Activated CD4-positive, CD25-positive, alpha-beta regulatory T cell (primary cell): Measurements from ENCODE around the gene SHROOM1.

Source experiments
- DNase-seq, 4 experiments: peaks; one replicate each; lab custom pipeline; 2025; lab: John Stamatoyannopoulos, UW

The SHROOM1 gene

DNA sequence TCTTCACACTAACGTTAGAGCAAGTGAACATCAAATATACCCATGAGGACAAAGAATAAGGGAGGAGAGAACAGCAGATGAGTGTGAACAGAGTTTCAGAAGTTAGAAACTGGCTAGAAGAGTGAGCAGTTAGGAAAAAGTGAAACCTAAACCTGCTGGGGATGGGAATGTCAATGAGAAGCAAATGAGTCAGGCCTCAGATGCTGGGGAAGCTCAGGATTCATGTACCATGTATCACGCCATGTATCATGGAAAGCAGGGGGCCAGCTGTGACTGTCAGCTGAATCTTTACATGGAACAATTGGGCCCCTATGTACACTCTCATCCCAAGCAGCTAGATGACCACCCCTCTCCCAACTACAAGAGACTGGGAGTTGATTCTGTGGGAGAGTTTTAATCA is 19.6 kb upstream of the SHROOM1 start:
- no peak for DNase-seq

- DNase-seq, result no peak
Measured at GRCh38 chr5:132849347-132849746, 18.9 kb upstream of the SHROOM1 start.

GRCh38 chr5:132848270-132848669 is 17.8 kb upstream of the SHROOM1 start:
- no peak for DNase-seq

GRCh38 chr5:132841305-132841704 is 10.9 kb upstream of the SHROOM1 start:
- DNase-seq, result no peak

- no peak for DNase-seq
Measured at GRCh38 chr5:132840896-132841295, 10.4 kb upstream of the SHROOM1 start.

DNA sequence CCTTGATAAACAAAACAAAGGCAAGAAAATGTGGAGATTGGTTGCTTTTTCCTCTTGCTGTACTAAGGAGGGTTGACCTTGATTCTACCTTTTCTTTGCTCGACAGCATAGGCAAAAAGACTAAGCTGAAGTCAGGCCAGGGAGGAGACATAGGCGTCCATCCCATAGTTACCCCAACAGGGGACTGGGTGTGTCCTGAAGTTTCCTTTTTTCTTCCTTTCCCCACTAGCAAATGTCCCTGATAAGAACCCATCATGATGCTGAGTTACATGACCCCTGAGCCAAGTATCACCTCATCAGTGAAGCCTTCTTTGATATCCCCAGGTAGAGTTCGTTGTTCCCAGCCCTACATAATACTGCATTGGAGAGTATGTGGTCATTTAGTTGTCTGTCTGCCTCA is 9.9 kb upstream of the SHROOM1 start:
- DNase-seq, result no peak

DNA sequence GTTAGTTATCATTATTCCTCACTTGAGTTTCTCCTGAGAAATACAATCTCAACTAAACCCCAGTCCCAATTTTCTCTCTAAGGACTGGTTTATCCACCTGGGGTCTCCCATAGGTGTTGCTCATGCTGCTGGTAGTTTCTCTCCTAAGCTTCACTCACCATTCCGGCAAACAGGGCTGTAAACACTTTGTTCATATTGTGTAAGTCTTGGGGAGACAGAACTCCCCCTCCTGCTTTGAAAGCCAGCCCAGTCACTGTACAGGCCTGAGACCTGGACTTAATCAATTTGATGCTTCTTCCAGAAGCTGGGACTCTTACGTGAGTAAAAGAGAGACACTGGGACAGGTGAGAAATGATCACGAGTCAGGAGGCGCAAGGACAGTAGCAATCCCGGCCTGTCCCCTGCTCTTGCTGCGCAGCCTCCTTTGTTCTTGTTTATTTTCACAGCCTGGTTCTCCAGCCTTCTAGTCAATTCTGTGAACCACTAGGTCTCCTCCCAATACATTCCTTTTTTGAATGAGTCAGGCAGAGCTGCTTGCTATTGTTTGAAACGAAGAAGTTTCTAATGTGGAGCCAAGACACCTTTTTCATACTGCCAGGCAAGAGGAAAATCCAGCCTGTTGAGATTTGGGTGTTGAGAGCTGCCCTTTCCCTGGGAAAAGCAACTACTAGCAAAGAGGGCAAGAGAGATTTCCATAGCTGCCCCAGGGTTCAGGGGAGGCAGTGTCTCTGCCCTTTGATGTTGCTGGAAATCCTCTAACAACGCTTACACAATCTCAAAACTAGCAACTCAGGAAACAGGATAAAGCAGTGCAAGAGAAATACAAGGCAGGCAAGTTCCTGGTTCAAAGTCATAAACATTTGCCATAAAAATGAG is 9.2 kb upstream of the SHROOM1 start:
- DNase-seq, result no peak

GRCh38 chr5:132838516-132839282 is 8.3 kb upstream of the SHROOM1 start:
- DNase-seq, result no peak

- DNase-seq, result no peak
Measured at GRCh38 chr5:132837868-132838267, 7.4 kb upstream of the SHROOM1 start.

GRCh38 chr5:132836852-132837251 is 6.4 kb upstream of the SHROOM1 start:
- no peak for DNase-seq

GRCh38 chr5:132834057-132834456 is 3.6 kb upstream of the SHROOM1 start:
- no peak for DNase-seq

DNA sequence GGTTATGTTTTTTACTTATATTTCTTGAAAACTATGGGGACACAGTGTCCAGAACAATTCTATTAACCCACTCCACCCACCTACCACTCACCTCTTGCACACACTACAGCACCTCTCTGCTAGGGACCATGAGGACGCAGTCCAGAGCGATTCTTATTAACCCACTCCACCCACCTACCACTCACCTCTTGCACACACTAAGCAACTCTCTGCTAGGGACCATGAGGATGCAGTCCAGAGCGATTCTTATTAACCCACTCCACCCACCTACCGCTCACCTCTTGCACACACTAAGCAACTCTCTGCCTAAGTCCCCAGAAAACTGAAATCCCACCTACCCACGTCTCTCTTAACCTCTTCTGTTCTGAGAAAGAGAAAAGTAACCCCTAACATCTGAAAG is 2.2 kb upstream of the SHROOM1 start:
- no peak for DNase-seq

DNA sequence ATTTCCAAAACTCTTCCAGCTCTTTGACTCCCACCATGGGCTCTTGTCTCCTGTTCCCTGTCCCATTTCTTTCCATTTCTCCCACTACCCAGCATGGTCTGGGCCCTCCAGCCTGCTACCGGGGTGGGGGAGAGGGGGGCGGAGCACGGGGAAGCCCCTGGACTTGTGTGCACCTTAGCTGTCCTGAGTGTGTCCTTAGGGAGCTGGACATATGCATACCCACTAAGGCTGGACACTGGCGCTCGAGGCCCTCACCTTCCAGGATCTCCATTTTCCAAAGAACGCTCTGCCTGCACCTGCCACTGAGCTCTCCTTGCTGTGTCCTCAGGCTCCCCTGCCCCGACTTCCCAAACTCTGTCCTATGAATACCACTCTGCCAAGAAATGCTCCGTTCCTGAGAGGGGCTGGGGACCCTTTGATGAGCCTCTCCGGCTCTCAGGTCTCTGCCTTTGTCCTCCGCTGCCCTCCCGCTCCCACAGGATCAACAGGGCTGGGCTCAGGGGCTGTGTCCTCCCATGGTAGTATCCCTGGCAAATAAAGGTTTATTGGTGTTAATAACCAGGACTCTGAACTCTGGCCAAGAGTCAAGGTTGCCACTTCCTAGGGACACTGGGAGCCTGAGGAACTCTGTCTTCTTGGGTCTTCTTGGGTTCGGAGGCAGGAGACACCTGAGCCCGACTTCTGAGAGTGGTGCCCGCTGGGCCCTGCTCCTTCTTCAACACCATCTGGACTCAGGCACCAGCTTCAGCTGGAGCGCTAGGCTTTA is 831 bp upstream of the SHROOM1 start:
- DNase-seq, result no peak

- peak; percentile 34 to 58 (median 45) for DNase-seq
Measured at GRCh38 chr5:132829742-132830435, 558 bp downstream of the SHROOM1 start.

DNA sequence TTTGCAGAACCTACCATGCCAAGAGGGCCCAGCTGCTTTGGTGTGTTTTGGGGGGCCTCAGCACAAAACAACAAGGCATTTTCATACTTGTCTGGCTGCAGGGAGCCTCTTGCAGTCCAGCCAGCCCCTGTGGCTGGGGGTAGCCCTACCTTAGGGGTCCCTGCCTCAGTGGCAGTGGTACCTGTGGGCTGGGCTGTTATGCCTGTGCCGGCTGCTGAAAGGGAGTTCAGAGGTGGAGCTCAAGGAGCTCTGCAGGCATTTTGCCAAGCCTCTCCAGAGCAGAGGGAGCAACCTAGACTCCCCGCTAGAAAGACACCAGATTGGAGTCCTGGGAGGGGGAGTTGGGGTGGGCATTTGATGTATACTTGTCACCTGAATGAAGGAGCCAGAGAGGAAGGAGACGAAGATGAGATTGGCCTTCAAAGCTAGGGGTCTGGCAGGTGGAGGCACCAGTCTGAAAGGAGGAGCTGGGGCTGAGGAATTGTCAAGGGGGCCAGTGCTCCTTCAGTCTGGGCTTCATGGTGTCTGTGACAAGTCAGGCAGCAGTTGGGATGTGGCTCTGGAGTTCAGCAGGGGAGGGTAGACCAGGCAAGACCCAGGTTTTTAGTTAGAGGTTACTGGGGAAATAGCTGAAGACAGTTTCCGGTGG is 1.5 kb downstream of the SHROOM1 start:
- no peak for DNase-seq

GRCh38 chr5:132827943-132828673 is 2.3 kb downstream of the SHROOM1 start:
- DNase-seq, result no peak

GRCh38 chr5:132826424-132827082 is 3.9 kb downstream of the SHROOM1 start:
- no peak for DNase-seq

- DNase-seq, result no peak
Measured at GRCh38 chr5:132825834-132826391, 4.5 kb downstream of the SHROOM1 start.

DNA sequence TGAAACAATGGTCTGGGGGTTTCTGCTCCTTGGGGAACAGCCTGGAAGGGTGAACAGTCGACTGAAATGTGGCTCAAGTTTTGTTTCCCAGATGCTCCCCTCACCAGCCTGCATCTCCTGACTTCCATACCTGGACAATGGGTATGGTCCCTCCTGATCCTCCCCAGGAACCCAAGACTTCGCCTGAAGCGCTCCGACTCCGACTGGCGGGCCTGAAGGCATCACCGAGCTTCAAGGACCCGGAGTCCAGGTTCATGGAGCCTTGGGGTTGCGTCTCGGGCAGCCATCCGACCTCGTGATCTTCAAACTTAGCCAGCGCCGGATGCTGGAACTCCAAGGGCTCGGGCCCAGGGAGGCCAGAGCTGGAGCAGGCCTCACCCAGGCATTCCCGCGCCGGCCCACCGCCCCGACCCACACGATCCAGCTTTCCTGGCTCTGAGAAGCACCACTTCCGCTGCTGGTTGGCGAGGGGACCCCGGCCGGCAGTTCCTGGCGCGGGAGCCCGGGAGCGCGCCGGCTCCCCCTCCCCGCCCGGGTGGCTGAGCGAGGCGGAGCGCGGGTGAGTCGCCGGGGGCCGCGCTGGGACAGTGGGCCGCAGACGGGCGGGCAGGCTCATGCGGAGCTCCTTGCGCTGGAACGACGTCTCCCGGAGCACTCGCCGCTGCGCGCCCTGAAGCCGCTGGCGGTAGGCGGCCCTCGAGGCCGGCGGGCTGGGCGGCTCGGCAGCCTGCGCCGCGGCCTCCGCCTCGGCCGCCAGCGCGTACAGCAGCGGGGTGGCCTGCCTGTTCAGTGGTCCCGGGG is 5.2 kb downstream of the SHROOM1 start:
- no peak for DNase-seq
